ENCODE data around the gene EPB41L3. TPM values are rescaled to one million over a fixed set of nuclear protein-coding genes. Genes with fewer than 3 reads are reported as not detected.

EPB41L3 gene
- total RNA-seq, 1 experiment from 2014 or later, result 0.36 TPM

GRCh38 chr18:5467671-5468070 lies 76.1 kb downstream of the EPB41L3 start:
- CTCF ChIA-PET, result no interaction called here
- BruUV-seq (replicated peaks), result no TSS peak

GRCh38 chr18:5466256-5466655 lies 77.5 kb downstream of the EPB41L3 start:
- no peaks in the 10 kb centered on the region for H3K27me3 ChIP-seq (ENCODE audit: control insufficient read depth, insufficient read depth, low read length)
- H3K36me3 ChIP-seq (ENCODE audit: control insufficient read depth, insufficient read depth, low read length), result no peaks in the 10 kb centered on the region
- no peak overlapping the region for H3K4me3 ChIP-seq (ENCODE audit: low read depth in 2 of 2, low read length in 2 of 2)
- ATAC-seq (no peak), DNase-seq (ENCODE audit: low read depth, low spot score) (no peak)
- no TSS peak for BruUV-seq (replicated peaks)
- TF ChIP-seq TCF7L2 (IDR thresholded peaks at IDR 0.05; ENCODE audit: low read depth, low read length), result no peak
- TF ChIP-seq POLR2AphosphoS5 (IDR thresholded peaks at IDR 0.05; ENCODE audit: low read depth, low read length), result no peak
- TF ChIP-seq CTCF (IDR thresholded peaks at IDR 0.05), result no peak
- TF ChIP-seq REST (IDR thresholded peaks at IDR 0.05; ENCODE audit: insufficient read depth in 1 of 2, low read depth in 2 of 2, low read length in 1 of 2), result no peak
- no peak for TF ChIP-seq SIN3A (IDR thresholded peaks at IDR 0.05; ENCODE audit: borderline replicate concordance, insufficient read depth, low read depth, low read length)
- POLR2A ChIA-PET, result no interaction called here
- no peak overlapping the region for H3K27ac ChIP-seq (ENCODE audit: low read length)
- in situ Hi-C loops (cut with HindIII; ENCODE audit: low pct_unique_long_range_greater_than_20kb, low sequenced_read_pairs) (no loop called here), intact Hi-C loops (cut with micrococcal nuclease; ENCODE audit: unreplicated experiment) (no loop called here)
- H3K4me1 ChIP-seq (ENCODE audit: control insufficient read depth, insufficient read depth, low read length), result no peaks in the 10 kb centered on the region
- H3K9me3 ChIP-seq (ENCODE audit: control insufficient read depth, insufficient read depth, low read depth, low read length), result no peaks in the 10 kb centered on the region
- CTCF ChIA-PET, result no interaction called here

More at GRCh38 chr18:5467671-5468070, 76.1 kb downstream of the EPB41L3 start:
- Histone ChIP-seq H3K4me3 (ENCODE audit: low read depth in 2 of 2, low read length in 2 of 2) (no peak overlapping the region), H3K36me3 (ENCODE audit: control insufficient read depth, insufficient read depth, low read length) (no peaks in the 10 kb centered on the region), H3K27me3 (ENCODE audit: control insufficient read depth, insufficient read depth, low read length) (no peaks in the 10 kb centered on the region), H3K4me1 (ENCODE audit: control insufficient read depth, insufficient read depth, low read length) (no peaks in the 10 kb centered on the region), H3K9me3 (ENCODE audit: control insufficient read depth, insufficient read depth, low read depth, low read length) (no peaks in the 10 kb centered on the region), H3K27ac (ENCODE audit: low read length) (no peak overlapping the region)
- intact Hi-C loops (cut with micrococcal nuclease; ENCODE audit: unreplicated experiment) (no loop called here), in situ Hi-C loops (cut with HindIII; ENCODE audit: low pct_unique_long_range_greater_than_20kb, low sequenced_read_pairs) (no loop called here)
- DNase-seq (ENCODE audit: low read depth, low spot score) (no peak), ATAC-seq (no peak)
- no peak for TF ChIP-seq REST (IDR thresholded peaks at IDR 0.05; ENCODE audit: insufficient read depth in 1 of 2, low read depth in 2 of 2, low read length in 1 of 2)
- no peak for TF ChIP-seq TCF7L2 (IDR thresholded peaks at IDR 0.05; ENCODE audit: low read depth, low read length)
- no peak for TF ChIP-seq POLR2AphosphoS5 (IDR thresholded peaks at IDR 0.05; ENCODE audit: low read depth, low read length)
- TF ChIP-seq SIN3A (IDR thresholded peaks at IDR 0.05; ENCODE audit: borderline replicate concordance, insufficient read depth, low read depth, low read length), result no peak
- TF ChIP-seq CTCF (IDR thresholded peaks at IDR 0.05), result no peak
- POLR2A ChIA-PET, result no interaction called here
